ENCODE results near the gene ASIC4.

ASIC4 gene

DNA sequence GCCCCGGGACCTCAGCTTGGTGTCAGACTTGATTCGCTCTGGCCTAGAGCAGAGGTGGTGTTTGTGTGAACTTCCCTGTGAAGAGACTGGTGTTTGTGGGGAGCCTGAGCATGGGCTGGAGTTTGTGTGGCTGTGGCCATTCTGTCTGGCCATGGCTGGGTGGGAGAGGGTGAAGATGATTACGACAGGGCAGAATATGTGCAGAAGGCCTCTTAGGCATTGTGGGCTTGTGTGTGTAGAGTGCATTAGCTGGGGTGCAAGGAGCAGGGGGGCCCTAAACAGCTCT, 46.6 kb downstream of the ASIC4 start:
- no peak overlapping the region for H3K4me3 ChIP-seq (ENCODE audit: low read depth, low read length)
- no peak for DNase-seq (ENCODE audit: low read depth)
- TF ChIP-seq, protein P1, sequence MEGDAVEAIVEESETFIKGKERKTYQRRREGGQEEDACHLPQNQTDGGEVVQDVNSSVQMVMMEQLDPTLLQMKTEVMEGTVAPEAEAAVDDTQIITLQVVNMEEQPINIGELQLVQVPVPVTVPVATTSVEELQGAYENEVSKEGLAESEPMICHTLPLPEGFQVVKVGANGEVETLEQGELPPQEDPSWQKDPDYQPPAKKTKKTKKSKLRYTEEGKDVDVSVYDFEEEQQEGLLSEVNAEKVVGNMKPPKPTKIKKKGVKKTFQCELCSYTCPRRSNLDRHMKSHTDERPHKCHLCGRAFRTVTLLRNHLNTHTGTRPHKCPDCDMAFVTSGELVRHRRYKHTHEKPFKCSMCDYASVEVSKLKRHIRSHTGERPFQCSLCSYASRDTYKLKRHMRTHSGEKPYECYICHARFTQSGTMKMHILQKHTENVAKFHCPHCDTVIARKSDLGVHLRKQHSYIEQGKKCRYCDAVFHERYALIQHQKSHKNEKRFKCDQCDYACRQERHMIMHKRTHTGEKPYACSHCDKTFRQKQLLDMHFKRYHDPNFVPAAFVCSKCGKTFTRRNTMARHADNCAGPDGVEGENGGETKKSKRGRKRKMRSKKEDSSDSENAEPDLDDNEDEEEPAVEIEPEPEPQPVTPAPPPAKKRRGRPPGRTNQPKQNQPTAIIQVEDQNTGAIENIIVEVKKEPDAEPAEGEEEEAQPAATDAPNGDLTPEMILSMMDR (IDR thresholded peaks at IDR 0.05; ENCODE audit: control insufficient read depth, extremely low read depth, insufficient read depth): no peak

DNA sequence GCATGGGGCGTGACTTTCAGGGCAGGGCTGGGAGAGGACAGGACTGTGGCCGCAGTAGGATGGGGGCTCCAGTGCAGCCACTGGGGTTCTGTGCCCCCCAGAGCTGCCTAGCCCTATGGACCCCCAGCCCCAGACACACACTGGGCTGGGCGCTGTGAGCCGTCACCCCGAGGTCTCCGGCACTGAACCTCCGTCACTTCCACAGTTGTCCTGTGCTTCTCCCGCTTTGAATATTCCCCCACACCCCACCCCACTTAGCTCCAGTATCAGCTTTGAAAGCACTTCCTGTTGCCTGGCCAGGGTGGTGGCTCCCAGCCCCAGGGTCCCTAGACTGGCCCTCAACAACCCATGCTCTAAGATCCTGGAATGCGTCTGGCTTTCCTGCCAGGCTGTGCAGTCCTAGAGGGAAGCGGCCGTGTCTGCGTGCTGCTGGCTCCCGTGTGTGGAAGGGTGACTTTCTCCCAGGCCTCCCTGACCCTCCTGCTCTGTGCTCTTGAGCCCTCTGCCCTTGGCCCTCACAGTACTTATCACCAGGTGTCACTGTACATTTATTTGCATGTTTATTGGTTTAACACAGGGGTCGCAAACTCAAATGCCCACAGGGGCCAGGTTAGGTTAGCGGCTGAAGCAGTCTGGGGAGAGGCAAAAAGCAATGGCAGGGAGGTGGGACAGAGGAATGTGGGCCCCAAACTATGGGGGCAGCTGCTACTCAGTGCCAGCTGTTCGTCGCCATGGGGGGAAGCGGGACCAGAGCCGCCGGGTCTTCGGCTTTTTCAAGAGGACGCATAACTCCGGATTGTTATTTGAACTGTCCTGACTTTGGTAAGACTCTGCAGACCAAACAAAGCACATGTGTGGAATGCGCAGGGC, 47.1 kb downstream of the ASIC4 start:
- TF ChIP-seq, protein P1 (IDR thresholded peaks at IDR 0.05; ENCODE audit: control insufficient read depth, extremely low read depth, insufficient read depth): no peak
- H3K4me3 ChIP-seq (ENCODE audit: low read depth, low read length): no peak overlapping the region
- DNase-seq (ENCODE audit: low read depth): no peak

DNA sequence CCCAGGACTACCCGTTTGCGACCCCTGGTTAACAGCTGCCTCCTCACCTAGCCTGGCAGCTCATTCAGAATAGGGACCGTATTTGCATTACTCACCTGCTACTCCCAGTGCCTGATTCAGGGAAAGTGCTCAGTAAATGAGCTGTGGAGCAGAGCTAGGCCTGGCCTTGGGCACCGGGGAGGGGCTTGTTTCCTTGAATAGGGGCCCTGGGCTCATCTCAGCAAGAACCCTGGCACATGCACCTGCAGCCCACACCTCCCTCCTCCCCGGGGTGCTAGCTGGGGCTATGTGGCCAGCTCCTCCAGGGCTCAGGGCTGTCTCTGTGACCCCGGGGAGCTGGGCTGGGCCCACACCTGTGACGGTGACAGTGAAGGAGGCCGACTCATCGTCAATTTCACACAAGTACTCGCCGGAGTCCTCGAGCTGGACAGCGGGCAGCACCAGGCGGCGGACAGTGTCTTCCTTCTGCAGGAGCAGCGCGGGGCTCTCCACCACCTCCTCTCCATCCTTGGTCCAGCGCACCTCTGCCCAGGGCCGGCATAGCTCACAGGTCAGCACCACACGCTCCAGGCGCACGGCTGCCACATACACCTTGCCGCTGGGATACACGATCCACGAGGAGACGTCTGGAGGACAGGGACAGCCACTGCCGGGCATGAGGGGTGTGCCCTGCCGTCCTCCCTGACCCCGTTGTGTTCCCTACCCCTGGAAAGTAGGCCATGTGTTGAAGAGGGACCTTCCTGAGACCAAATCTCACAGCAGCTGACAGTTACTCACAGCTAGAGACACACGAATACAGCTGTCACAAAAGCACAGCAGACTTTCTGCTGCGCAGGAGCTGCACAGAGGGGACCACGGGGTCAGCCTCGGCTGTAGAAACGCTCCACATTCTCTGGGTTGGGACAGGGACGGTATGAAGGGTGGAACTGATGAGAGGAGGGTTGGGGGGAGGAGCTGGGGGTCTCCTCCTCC, 48.1 kb downstream of the ASIC4 start:
- no peak overlapping the region for H3K4me3 ChIP-seq (ENCODE audit: low read depth, low read length)
- no peak for DNase-seq (ENCODE audit: low read depth)
- TF ChIP-seq, protein P1 (IDR thresholded peaks at IDR 0.05; ENCODE audit: control insufficient read depth, extremely low read depth, insufficient read depth): no peak

DNA sequence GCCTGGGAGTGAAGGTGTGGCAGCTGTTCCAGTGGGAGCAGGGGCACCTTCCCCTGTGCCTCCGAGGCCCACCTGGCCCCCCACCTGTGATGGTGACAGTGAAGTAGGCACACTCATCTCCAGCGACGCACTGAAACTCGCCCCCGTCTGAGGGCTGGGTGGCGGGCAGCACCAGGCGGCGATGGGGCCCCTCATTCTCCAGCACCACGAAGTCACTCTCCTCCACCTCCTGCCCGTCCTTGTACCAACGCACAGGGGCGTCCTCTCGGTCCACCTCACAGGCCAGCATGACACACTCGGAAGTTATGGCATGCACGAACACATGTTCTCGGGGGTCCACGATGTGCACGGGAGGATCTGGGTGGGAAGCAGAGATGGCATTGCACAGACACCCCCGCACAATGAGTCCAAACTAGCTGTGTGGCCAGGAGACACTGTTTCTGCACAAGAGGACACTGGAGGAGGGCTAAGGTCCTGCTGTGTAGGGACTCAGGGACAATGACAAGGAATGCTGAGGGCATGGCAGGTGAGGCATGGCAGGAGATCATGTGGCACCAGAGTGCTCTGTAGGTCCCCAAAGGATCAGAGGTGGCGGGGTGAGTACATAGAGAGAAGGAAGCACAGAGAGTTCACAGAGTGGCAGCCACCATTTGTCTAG, 49.1 kb downstream of the ASIC4 start:
- no peak overlapping the region for H3K4me3 ChIP-seq (ENCODE audit: low read depth, low read length)
- DNase-seq (ENCODE audit: low read depth): no peak
- TF ChIP-seq, protein P1 (IDR thresholded peaks at IDR 0.05; ENCODE audit: control insufficient read depth, extremely low read depth, insufficient read depth): no peak

DNA sequence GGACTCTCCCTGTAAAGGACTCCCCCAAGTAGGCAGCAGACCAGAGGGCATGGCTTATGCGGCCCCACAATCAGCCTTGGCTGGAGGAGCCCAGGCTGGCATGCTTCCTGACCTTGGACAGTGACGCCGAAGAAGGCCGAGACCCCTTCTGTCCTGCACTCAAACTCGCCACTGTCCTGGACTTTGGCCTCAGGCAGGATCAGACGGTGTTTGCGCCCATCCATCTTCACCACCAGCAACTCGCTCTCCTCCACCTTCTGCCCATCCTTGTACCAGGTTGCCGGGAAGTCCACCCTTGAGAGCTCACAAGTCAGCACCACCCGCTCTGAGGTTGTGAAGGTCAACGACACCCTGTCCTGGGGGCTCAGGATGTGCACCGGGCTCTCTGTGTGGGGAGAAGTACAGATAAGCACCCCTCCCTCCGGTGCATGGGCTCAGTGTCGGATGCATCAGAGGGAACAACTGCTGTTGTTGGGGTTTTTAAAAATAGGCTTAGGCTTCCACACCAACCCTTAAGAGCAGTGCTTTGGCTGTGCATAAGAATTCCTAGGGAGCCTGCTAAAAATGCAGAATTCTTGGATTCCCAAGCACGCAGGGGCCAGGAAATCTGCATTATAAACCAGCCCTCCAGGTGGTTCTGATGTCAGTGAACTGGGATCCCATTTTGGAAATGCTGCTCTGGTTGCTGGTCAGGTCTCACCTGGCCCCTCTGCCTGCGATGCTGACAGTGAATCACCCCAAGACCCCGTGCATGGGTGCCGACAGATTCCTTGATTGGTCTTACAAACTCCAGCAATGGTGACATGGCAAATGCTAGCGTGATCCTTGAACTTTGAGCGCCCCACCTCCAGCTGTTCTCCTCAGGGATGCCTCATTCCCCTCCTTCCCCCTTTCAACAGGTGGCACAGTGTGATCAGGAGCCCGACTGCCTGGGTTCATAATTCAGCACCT, 51.1 kb downstream of the ASIC4 start:
- TF ChIP-seq, protein P1 (IDR thresholded peaks at IDR 0.05; ENCODE audit: control insufficient read depth, extremely low read depth, insufficient read depth): no peak
- no peak for DNase-seq (ENCODE audit: low read depth)
- no peak overlapping the region for H3K4me3 ChIP-seq (ENCODE audit: low read depth, low read length)

DNA sequence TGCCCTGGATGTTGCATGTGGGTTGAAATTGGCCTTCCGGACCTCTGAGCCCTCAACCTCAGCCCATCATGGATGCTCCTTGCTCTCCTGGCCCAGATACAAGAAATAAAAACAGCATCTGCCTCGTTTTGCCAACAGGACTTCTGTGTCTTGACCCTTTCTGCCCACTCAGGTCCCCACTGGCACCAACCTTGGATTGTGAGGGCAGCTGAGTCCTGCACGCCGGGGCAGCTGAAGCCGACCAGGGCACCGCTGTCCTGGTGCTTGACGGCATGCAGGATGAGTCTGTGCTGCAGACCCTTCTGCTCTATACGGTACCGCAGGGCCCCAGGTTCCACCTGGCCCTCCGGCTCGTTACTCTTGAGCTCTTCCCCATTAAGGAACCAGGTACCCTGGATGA, 52.4 kb downstream of the ASIC4 start:
- no peak overlapping the region for H3K4me3 ChIP-seq (ENCODE audit: low read depth, low read length)
- TF ChIP-seq, protein P1 (IDR thresholded peaks at IDR 0.05; ENCODE audit: control insufficient read depth, extremely low read depth, insufficient read depth): no peak
- DNase-seq (ENCODE audit: low read depth): no peak

Measured in LNCaP clone FGC (cell line).